GM23338 (cell line): ENCODE measurements around the gene HSD11B1L.

Source experiments
- CREB1 ChIP-seq: fragments of 250-450 bp; sonication (Bioruptor Pico); IDR thresholded peaks from 2 replicates; pipeline ENCODE4 v1.5.0; 2020; ENCODE audit warnings: low read depth, mild to moderate bottlenecking, moderate library complexity
- EZH2 ChIP-seq: fragments of 200-600 bp; sonication (generic); IDR thresholded peaks from one replicate; pipeline ENCODE4 v1.8.0; 2017; ENCODE audit warnings: antibody characterized with exemption, mild to moderate bottlenecking, low read depth; ENCODE audit not compliant: unreplicated experiment
- EZH2phosphoT487 ChIP-seq: fragments of 200-600 bp; sonication (generic); IDR thresholded peaks from one replicate; pipeline ENCODE4 v1.8.1; 2018; ENCODE audit warnings: antibody characterized with exemption; ENCODE audit not compliant: unreplicated experiment
- JUNB ChIP-seq: IDR thresholded peaks from one replicate; pipeline ENCODE4 v1.6.1; 2016; ENCODE audit warnings: antibody characterized with exemption; ENCODE audit not compliant: unreplicated experiment
- NANOG ChIP-seq: IDR thresholded peaks from 2 replicates; pipeline ENCODE4 v1.6.1; 2016; ENCODE audit warnings: antibody characterized with exemption, borderline replicate concordance
- POLR2AphosphoS5 ChIP-seq: IDR thresholded peaks from 2 replicates; pipeline ENCODE4 v1.6.1; 2016; ENCODE audit warnings: antibody characterized with exemption, low read depth
- STAT1 ChIP-seq: IDR thresholded peaks from one replicate; pipeline ENCODE4 v1.6.1; 2016; ENCODE audit warnings: antibody characterized with exemption; ENCODE audit not compliant: unreplicated experiment
- ZNF114 ChIP-seq: fragments of 250-450 bp; sonication (Bioruptor Pico); IDR thresholded peaks from 2 replicates; pipeline ENCODE4 v1.5.0; 2020; ENCODE audit warnings: mild to moderate bottlenecking, moderate library complexity
- ZNF331 ChIP-seq: fragments of 250-450 bp; sonication (Bioruptor Pico); IDR thresholded peaks from 2 replicates; pipeline ENCODE4 v1.5.0; 2020; ENCODE audit warnings: low read depth, mild to moderate bottlenecking, moderate library complexity
- TF ChIP-seq, protein P1 (sequence below): IDR thresholded peaks from one replicate; pipeline ENCODE4 v1.6.1; 2018; ENCODE audit warnings: antibody characterized with exemption; ENCODE audit not compliant: unreplicated experiment
- TF ChIP-seq, protein P2 (sequence below), 2 experiments: fragments of 200-600 bp in 1 of 2; sonication (generic) in 1 of 2; conservative IDR thresholded peaks; 2 replicates each; pipeline versions ENCODE4 v1.5.1 to v1.6.1; 2016 to 2017; ENCODE audit warnings: antibody characterized with exemption in 2 of 2, low read depth in 2 of 2, mild to moderate bottlenecking in 2 of 2, moderate library complexity in 1 of 2
- TF ChIP-seq, protein P3 (sequence below): IDR thresholded peaks from 2 replicates; pipeline ENCODE4 v1.6.1; 2016; ENCODE audit warnings: antibody characterized with exemption

GRCh38 chr19:5648464-5648863, 32.4 kb upstream of the HSD11B1L start:
- TF ChIP-seq, protein P1, sequence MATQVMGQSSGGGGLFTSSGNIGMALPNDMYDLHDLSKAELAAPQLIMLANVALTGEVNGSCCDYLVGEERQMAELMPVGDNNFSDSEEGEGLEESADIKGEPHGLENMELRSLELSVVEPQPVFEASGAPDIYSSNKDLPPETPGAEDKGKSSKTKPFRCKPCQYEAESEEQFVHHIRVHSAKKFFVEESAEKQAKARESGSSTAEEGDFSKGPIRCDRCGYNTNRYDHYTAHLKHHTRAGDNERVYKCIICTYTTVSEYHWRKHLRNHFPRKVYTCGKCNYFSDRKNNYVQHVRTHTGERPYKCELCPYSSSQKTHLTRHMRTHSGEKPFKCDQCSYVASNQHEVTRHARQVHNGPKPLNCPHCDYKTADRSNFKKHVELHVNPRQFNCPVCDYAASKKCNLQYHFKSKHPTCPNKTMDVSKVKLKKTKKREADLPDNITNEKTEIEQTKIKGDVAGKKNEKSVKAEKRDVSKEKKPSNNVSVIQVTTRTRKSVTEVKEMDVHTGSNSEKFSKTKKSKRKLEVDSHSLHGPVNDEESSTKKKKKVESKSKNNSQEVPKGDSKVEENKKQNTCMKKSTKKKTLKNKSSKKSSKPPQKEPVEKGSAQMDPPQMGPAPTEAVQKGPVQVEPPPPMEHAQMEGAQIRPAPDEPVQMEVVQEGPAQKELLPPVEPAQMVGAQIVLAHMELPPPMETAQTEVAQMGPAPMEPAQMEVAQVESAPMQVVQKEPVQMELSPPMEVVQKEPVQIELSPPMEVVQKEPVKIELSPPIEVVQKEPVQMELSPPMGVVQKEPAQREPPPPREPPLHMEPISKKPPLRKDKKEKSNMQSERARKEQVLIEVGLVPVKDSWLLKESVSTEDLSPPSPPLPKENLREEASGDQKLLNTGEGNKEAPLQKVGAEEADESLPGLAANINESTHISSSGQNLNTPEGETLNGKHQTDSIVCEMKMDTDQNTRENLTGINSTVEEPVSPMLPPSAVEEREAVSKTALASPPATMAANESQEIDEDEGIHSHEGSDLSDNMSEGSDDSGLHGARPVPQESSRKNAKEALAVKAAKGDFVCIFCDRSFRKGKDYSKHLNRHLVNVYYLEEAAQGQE: no peak
- TF ChIP-seq, protein P2, sequence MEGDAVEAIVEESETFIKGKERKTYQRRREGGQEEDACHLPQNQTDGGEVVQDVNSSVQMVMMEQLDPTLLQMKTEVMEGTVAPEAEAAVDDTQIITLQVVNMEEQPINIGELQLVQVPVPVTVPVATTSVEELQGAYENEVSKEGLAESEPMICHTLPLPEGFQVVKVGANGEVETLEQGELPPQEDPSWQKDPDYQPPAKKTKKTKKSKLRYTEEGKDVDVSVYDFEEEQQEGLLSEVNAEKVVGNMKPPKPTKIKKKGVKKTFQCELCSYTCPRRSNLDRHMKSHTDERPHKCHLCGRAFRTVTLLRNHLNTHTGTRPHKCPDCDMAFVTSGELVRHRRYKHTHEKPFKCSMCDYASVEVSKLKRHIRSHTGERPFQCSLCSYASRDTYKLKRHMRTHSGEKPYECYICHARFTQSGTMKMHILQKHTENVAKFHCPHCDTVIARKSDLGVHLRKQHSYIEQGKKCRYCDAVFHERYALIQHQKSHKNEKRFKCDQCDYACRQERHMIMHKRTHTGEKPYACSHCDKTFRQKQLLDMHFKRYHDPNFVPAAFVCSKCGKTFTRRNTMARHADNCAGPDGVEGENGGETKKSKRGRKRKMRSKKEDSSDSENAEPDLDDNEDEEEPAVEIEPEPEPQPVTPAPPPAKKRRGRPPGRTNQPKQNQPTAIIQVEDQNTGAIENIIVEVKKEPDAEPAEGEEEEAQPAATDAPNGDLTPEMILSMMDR (conservative IDR thresholded peaks at IDR 0.05; ENCODE audit: low read depth in 2 of 2): no peak
- TF ChIP-seq EZH2: no peak
- TF ChIP-seq POLR2AphosphoS5: no peak
- no peak for TF ChIP-seq JUNB
- no peak for TF ChIP-seq STAT1
- TF ChIP-seq ZNF114: no peak
- no peak for TF ChIP-seq CREB1 (CRISPR knock-in tag)
- no peak for TF ChIP-seq EZH2phosphoT487
- TF ChIP-seq ZNF331 (CRISPR knock-in tag): no peak
- TF ChIP-seq NANOG: no peak
- TF ChIP-seq, protein P3, sequence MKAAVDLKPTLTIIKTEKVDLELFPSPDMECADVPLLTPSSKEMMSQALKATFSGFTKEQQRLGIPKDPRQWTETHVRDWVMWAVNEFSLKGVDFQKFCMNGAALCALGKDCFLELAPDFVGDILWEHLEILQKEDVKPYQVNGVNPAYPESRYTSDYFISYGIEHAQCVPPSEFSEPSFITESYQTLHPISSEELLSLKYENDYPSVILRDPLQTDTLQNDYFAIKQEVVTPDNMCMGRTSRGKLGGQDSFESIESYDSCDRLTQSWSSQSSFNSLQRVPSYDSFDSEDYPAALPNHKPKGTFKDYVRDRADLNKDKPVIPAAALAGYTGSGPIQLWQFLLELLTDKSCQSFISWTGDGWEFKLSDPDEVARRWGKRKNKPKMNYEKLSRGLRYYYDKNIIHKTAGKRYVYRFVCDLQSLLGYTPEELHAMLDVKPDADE: no peak
